Measurements from ENCODE around the gene KATNB1.

DNA sequence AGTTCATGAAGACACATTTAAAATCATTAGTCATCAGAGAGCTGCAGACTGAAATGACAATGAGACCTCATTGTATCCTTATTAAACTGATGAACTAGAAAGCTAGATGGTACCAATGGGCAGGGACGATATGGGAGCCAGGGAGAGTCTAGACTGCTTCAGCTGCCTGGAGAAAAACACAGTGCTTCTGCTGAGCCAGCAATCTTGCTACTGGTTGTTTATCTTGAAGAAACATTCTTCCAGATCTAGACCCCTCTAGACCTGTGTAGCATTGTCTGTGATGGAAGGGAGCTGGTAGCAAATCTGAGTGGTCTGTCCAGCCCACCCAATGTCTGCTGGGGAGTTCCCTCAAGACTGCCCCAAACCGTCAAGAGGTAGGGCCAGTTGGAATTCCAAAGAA lies 42.9 kb upstream of the KATNB1 start:
- TF ChIP-seq, protein P1, sequence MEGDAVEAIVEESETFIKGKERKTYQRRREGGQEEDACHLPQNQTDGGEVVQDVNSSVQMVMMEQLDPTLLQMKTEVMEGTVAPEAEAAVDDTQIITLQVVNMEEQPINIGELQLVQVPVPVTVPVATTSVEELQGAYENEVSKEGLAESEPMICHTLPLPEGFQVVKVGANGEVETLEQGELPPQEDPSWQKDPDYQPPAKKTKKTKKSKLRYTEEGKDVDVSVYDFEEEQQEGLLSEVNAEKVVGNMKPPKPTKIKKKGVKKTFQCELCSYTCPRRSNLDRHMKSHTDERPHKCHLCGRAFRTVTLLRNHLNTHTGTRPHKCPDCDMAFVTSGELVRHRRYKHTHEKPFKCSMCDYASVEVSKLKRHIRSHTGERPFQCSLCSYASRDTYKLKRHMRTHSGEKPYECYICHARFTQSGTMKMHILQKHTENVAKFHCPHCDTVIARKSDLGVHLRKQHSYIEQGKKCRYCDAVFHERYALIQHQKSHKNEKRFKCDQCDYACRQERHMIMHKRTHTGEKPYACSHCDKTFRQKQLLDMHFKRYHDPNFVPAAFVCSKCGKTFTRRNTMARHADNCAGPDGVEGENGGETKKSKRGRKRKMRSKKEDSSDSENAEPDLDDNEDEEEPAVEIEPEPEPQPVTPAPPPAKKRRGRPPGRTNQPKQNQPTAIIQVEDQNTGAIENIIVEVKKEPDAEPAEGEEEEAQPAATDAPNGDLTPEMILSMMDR (IDR thresholded peaks at IDR 0.05): no peak
- no peak for TF ChIP-seq POLR2A (IDR thresholded peaks at IDR 0.05)

Measured in lower leg skin (tissue), 3 donors.